Liver (tissue), 9 donors: ENCODE data around the gene RAD51B. TPM values are rescaled to one million over a fixed set of nuclear protein-coding genes. Genes with fewer than 3 reads are reported as not detected.

Experiments used
- DNase-seq: peaks from one replicate; pipeline ENCODE4 v3.0.0-alpha.2; 2017; ENCODE audit warnings: low spot score
- H3K27ac ChIP-seq, 2 donors: one replicate each; pipeline ENCODE4 v1.7.0; 2013; ENCODE audit warnings: inconsistent platforms in 2 of 2, low read length in 2 of 2, control low read depth in 1 of 2, low read depth in 1 of 2, mild to moderate bottlenecking in 1 of 2
- H3K27me3 ChIP-seq, 4 donors: one replicate each; pipeline versions ENCODE4 v1.6.1 to v1.7.0; 2013; ENCODE audit warnings: low read length in 3 of 4, inconsistent platforms in 1 of 4, mild to moderate bottlenecking in 1 of 4, moderate library complexity in 1 of 4; ENCODE audit not compliant: control insufficient read depth in 4 of 4, insufficient read depth in 4 of 4
- H3K36me3 ChIP-seq, 4 donors: one replicate each; pipeline versions ENCODE4 v1.6.1 to v1.7.0; 2013; ENCODE audit warnings: low read length in 3 of 4, mild to moderate bottlenecking in 3 of 4, low read depth in 1 of 4, moderate library complexity in 1 of 4; ENCODE audit not compliant: control insufficient read depth in 4 of 4, insufficient read depth in 3 of 4
- H3K4me1 ChIP-seq, 4 donors: one replicate each; pipeline versions ENCODE4 v1.6.1 to v1.7.0; 2013; ENCODE audit warnings: low read length in 3 of 4, mild to moderate bottlenecking in 3 of 4, moderate library complexity in 1 of 4; ENCODE audit not compliant: control insufficient read depth in 4 of 4, insufficient read depth in 4 of 4
- H3K4me3 ChIP-seq, 3 donors: one replicate each; pipeline versions ENCODE4 v1.6.1 to v1.7.0; 2013; ENCODE audit warnings: low read length in 3 of 3, control low read depth in 1 of 3, low read depth in 1 of 3, mild to moderate bottlenecking in 1 of 3
- H3K9ac ChIP-seq, 2 donors: one replicate each; pipeline ENCODE4 v1.7.0; 2013; ENCODE audit warnings: low read length in 2 of 2, mild to moderate bottlenecking in 2 of 2, moderate library complexity in 2 of 2, control low read depth in 1 of 2, low read depth in 1 of 2
- H3K9me3 ChIP-seq, 4 donors: one replicate each; pipeline versions ENCODE4 v1.6.1 to v1.7.0; 2013; ENCODE audit warnings: low read length in 3 of 4; ENCODE audit not compliant: control insufficient read depth in 4 of 4
- ATF3 ChIP-seq: IDR thresholded peaks from 2 replicates; pipeline ENCODE4 v1.6.1; 2016; ENCODE audit warnings: antibody characterized with exemption
- CTCF ChIP-seq: fragments of 150-350 bp; IDR thresholded peaks from 2 replicates; pipeline ENCODE4 v1.5.1; 2017; ENCODE audit warnings: improper control_type of control experiment, low read depth, low read length; ENCODE audit not compliant: missing input control
- EGR1 ChIP-seq, 2 donors: IDR thresholded peaks; 2 replicates each; pipeline ENCODE4 v1.6.1; 2016 to 2018; ENCODE audit warnings: antibody characterized with exemption in 2 of 2, low read depth in 2 of 2
- FOXA1 ChIP-seq: IDR thresholded peaks from 2 replicates; pipeline ENCODE4 v1.6.1; 2016; ENCODE audit warnings: antibody characterized with exemption
- FOXA2 ChIP-seq: IDR thresholded peaks from 2 replicates; pipeline ENCODE4 v1.6.1; 2016; ENCODE audit warnings: antibody characterized with exemption
- GABPA ChIP-seq, 2 donors: IDR thresholded peaks in 1 of 2; conservative IDR thresholded peaks in 1 of 2; 2 replicates each; pipeline ENCODE4 v1.6.1; 2016; ENCODE audit warnings: antibody characterized with exemption in 2 of 2, mild to moderate bottlenecking in 1 of 2, moderate library complexity in 1 of 2
- JUND ChIP-seq, 2 donors: IDR thresholded peaks; 2 replicates each; pipeline ENCODE4 v1.6.1; 2016; ENCODE audit warnings: antibody characterized with exemption in 2 of 2
- MAX ChIP-seq: IDR thresholded peaks from 2 replicates; pipeline ENCODE4 v1.6.1; 2016; ENCODE audit warnings: antibody characterized with exemption
- RAD21 ChIP-seq, 2 donors: IDR thresholded peaks; 2 replicates each; pipeline ENCODE4 v1.6.1; 2016; ENCODE audit warnings: antibody characterized with exemption in 2 of 2, mild to moderate bottlenecking in 2 of 2
- RXRA ChIP-seq, 2 donors: IDR thresholded peaks; 2 replicates each; pipeline ENCODE4 v1.6.1; 2017 to 2018; ENCODE audit warnings: antibody characterized with exemption in 2 of 2, mild to moderate bottlenecking in 1 of 2
- SP1 ChIP-seq: IDR thresholded peaks from 2 replicates; pipeline ENCODE4 v1.6.1; 2018; ENCODE audit warnings: antibody characterized with exemption, mild to moderate bottlenecking
- whole genome bisulfite sequencing: extraction: QIAGEN DNeasy Blood & Tissue Kit; methylation state at CpG from one replicate; pipeline ENCODE4 v1.1.7; 2013; 5-methylcytosine and 5-hydroxymethylcytosine counted together
- polyA plus RNA-seq, 2 donors: library from polyadenylated mRNA; stranded (reverse) in 1 of 2; unstranded in 1 of 2; fragments of 200-250 nt in 1 of 2; fragments of >200 nt in 1 of 2; fragmentation: Nextera tagmentation in 1 of 2; extraction: Ambion mirVana in 1 of 2; gene quantifications; one replicate each; pipeline versions ENCODE4 v1.2.1 to v1.2.3, GENCODE V29; 2013 to 2015
- total RNA-seq, 2 donors: library from RNA; depleted of rRNA; stranded (reverse); fragments of >200 nt; gene quantifications; one replicate each; pipeline ENCODE4 v1.2.3, GENCODE V29; 2014
- TF ChIP-seq, protein P1 (sequence below): IDR thresholded peaks from 2 replicates; pipeline ENCODE4 v1.6.1; 2016; ENCODE audit warnings: antibody characterized with exemption
- TF ChIP-seq, protein P2 (sequence below): IDR thresholded peaks from 2 replicates; pipeline ENCODE4 v1.6.1; 2016; ENCODE audit warnings: antibody characterized with exemption, mild to moderate bottlenecking
- donor health status: healthy.
- donor health status: healthy.
- donor health status: healthy.
- donor health status: healthy.
- donor health status: healthy.

Gene RAD51B
- total and polyA plus RNA-seq, 4 donors = 0.81 to 12.9 (median 2.4) TPM

- WGBS = 77% methylated on average over 4 of the region's 4 CpGs
- no peak overlapping the region for H3K27ac ChIP-seq
- H3K27me3 ChIP-seq = no peaks in the 10 kb centered on the region
- no peak for TF ChIP-seq SP1
- TF ChIP-seq ATF3 = no peak
- no peak for TF ChIP-seq EGR1 (IDR thresholded peaks at IDR 0.05; ENCODE audit: low read depth in 2 of 2)
- TF ChIP-seq, protein P1, sequence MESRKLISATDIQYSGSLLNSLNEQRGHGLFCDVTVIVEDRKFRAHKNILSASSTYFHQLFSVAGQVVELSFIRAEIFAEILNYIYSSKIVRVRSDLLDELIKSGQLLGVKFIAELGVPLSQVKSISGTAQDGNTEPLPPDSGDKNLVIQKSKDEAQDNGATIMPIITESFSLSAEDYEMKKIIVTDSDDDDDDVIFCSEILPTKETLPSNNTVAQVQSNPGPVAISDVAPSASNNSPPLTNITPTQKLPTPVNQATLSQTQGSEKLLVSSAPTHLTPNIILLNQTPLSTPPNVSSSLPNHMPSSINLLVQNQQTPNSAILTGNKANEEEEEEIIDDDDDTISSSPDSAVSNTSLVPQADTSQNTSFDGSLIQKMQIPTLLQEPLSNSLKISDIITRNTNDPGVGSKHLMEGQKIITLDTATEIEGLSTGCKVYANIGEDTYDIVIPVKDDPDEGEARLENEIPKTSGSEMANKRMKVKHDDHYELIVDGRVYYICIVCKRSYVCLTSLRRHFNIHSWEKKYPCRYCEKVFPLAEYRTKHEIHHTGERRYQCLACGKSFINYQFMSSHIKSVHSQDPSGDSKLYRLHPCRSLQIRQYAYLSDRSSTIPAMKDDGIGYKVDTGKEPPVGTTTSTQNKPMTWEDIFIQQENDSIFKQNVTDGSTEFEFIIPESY = no peak
- TF ChIP-seq JUND (IDR thresholded peaks at IDR 0.05) = no peak
- no peak for TF ChIP-seq GABPA (IDR thresholded peaks at IDR 0.05 in 1 of 2, conservative IDR thresholded peaks at IDR 0.05 in 1 of 2)
- no peak for TF ChIP-seq CTCF
- H3K36me3 ChIP-seq = no peaks in the 10 kb centered on the region
- no peak overlapping the region for H3K9ac ChIP-seq
- no peak overlapping the region for H3K4me3 ChIP-seq
- peaks cover 5 to 24% (median 13%) of the 10 kb centered on the region in 4 donors for H3K4me1 ChIP-seq
- no peaks in the 10 kb centered on the region for H3K9me3 ChIP-seq
- no peak for DNase-seq
Observed at GRCh38 chr14:68575426-68575825, 755.8 kb downstream of the RAD51B start.

- H3K36me3 ChIP-seq = no peaks in the 10 kb centered on the region
- no peaks in the 10 kb centered on the region for H3K9me3 ChIP-seq
- TF ChIP-seq FOXA2 (no peak), MAX (no peak), JUND (IDR thresholded peaks at IDR 0.05) (no peak), EGR1 (IDR thresholded peaks at IDR 0.05; ENCODE audit: low read depth in 2 of 2) (no peak), FOXA1 (no peak), RXRA (IDR thresholded peaks at IDR 0.05) (no peak), GABPA (IDR thresholded peaks at IDR 0.05 in 1 of 2, conservative IDR thresholded peaks at IDR 0.05 in 1 of 2) (no peak), SP1 (no peak), RAD21 (IDR thresholded peaks at IDR 0.05) (no peak)
- TF ChIP-seq, protein P2, sequence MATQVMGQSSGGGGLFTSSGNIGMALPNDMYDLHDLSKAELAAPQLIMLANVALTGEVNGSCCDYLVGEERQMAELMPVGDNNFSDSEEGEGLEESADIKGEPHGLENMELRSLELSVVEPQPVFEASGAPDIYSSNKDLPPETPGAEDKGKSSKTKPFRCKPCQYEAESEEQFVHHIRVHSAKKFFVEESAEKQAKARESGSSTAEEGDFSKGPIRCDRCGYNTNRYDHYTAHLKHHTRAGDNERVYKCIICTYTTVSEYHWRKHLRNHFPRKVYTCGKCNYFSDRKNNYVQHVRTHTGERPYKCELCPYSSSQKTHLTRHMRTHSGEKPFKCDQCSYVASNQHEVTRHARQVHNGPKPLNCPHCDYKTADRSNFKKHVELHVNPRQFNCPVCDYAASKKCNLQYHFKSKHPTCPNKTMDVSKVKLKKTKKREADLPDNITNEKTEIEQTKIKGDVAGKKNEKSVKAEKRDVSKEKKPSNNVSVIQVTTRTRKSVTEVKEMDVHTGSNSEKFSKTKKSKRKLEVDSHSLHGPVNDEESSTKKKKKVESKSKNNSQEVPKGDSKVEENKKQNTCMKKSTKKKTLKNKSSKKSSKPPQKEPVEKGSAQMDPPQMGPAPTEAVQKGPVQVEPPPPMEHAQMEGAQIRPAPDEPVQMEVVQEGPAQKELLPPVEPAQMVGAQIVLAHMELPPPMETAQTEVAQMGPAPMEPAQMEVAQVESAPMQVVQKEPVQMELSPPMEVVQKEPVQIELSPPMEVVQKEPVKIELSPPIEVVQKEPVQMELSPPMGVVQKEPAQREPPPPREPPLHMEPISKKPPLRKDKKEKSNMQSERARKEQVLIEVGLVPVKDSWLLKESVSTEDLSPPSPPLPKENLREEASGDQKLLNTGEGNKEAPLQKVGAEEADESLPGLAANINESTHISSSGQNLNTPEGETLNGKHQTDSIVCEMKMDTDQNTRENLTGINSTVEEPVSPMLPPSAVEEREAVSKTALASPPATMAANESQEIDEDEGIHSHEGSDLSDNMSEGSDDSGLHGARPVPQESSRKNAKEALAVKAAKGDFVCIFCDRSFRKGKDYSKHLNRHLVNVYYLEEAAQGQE = no peak
- WGBS = 78% methylated on average over 2 of the region's 2 CpGs
- H3K9ac ChIP-seq = no peak overlapping the region
- no peak overlapping the region for H3K4me3 ChIP-seq
- H3K4me1 ChIP-seq = peaks cover 4 to 17% (median 9%) of the 10 kb centered on the region in 4 donors
- no peak for DNase-seq
- H3K27me3 ChIP-seq = no peaks in the 10 kb centered on the region
- H3K27ac ChIP-seq = no peak overlapping the region
Observed at GRCh38 chr14:68576031-68576430, 756.5 kb downstream of the RAD51B start.
